ENCODE measurements around the gene IL1RAPL1.

The IL1RAPL1 gene

DNA sequence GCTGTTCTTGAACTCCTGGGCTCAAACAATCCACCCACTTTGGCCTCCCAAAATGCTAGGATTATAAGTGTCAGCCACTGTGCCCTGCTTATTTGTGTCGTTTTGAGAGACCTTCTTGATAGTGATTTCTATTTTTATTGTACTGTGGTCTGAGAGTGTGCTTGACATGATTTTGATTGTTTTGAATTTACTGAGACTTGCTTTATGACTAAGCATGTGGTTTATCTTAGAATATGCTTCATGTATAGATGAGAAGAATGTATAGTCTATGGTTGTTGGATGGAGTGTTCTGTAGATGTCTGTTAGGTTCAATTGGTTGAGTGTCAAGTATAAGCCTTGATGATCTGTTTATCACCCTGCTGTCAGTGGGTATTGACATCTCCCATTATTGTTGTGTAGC is 789.3 kb downstream of the IL1RAPL1 start:
- ChIA-PET POLR2A (ENCODE audit: low non-redundant PET) (no interaction called here), CTCF (no interaction called here)
- no peak for DNase-seq (ENCODE audit: low spot score)
- TF ChIP-seq CTCF (conservative IDR thresholded peaks at IDR 0.05; ENCODE audit: low read depth), result no peak
- no peak overlapping the region for H3K27ac ChIP-seq

DNA sequence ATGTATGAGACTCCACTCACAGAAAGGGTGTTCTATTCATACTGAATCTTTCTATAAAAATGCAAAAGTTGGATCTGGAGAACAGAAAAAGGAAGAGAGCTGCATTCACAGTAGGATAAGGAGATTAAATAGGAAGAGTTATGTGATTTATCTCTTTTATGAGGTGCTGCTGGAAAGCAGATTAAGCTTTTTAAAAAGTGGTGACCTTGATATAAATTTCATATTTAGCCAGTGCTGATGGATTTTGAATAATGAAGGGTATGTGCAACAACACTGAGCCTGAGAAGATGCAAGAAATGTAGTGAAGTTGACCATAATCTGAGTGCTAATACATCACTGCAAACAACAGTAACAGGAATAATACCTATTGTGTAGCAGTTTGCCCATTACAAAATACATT is 795.6 kb downstream of the IL1RAPL1 start:
- ChIA-PET POLR2A (ENCODE audit: low non-redundant PET) (no interaction called here), CTCF (no interaction called here)
- H3K27ac ChIP-seq, result no peak overlapping the region
- no peak for DNase-seq (ENCODE audit: low spot score)
- no peak for TF ChIP-seq CTCF (conservative IDR thresholded peaks at IDR 0.05; ENCODE audit: low read depth)

GRCh38 chrX:29388509-29388908 is 801.3 kb downstream of the IL1RAPL1 start:
- H3K27ac ChIP-seq, result no peak overlapping the region
- ChIA-PET POLR2A (ENCODE audit: low non-redundant PET) (no interaction called here), CTCF (no interaction called here)
- DNase-seq (ENCODE audit: low spot score), result no peak
- TF ChIP-seq CTCF (conservative IDR thresholded peaks at IDR 0.05; ENCODE audit: low read depth), result no peak

- H3K27ac ChIP-seq, result no peak overlapping the region
- ChIA-PET CTCF (no interaction called here), POLR2A (ENCODE audit: low non-redundant PET) (no interaction called here)
- DNase-seq (ENCODE audit: low spot score), result no peak
- TF ChIP-seq CTCF (conservative IDR thresholded peaks at IDR 0.05; ENCODE audit: low read depth), result no peak
Measured at GRCh38 chrX:29397506-29397905, 810.3 kb downstream of the IL1RAPL1 start.

DNA sequence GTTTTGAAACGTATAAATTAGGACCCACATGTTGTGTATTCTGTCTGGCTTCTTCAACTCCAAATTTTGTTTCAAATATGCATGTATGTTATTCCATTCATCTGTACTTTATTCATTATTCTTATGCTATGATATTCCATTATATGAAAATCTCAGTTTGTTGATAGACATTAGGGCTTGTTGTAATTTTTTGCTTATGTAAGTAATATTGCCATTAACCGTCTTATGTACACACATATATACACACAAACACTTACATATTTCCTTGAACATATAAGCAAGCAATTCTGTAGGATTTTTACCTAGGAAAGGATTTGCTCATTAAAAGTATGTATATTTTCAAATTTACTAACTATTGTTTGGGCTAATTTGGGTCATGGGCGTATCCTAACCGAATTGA is 820.1 kb downstream of the IL1RAPL1 start:
- DNase-seq (ENCODE audit: low spot score), result no peak
- TF ChIP-seq CTCF (conservative IDR thresholded peaks at IDR 0.05; ENCODE audit: low read depth), result no peak
- POLR2A ChIA-PET (ENCODE audit: low non-redundant PET), result no interaction called here
- no peak overlapping the region for H3K27ac ChIP-seq
- CTCF ChIA-PET, result no interaction called here

GRCh38 chrX:29419774-29420553 is 832.7 kb downstream of the IL1RAPL1 start:
- DNase-seq (ENCODE audit: low spot score), result no peak
- TF ChIP-seq CTCF (conservative IDR thresholded peaks at IDR 0.05; ENCODE audit: low read depth), result no peak
- ChIA-PET POLR2A (ENCODE audit: low non-redundant PET) (no interaction called here), CTCF (no interaction called here)
- H3K27ac ChIP-seq, result no peak overlapping the region

Data from RWPE1 (cell line).